HepG2 (cell line): Measurements from ENCODE around the gene NDRG3. TPM values are rescaled to one million over a fixed set of nuclear protein-coding genes. Genes with fewer than 3 reads are reported as not detected.

ENCODE experiments used
- ATAC-seq: fragments of 200-7000 bp; cut with Tn5 transposase; 3 replicates; pipeline ENCODE4 v1.9.1; 2020; ENCODE audit warnings: mild to moderate bottlenecking, moderate library complexity
- BruUV-seq: library from RNA; stranded (reverse); fragments of 400-500 nt; replicated peaks from 2 replicates; lab custom pipeline; 2021; lab: Mats Ljungman, UMichigan
- CTCF ChIA-PET: fragments of 300-600 bp; formaldehyde crosslinking; extraction: SDS; loops from one replicate; lab custom pipeline; 2021; ENCODE audit warnings: low total read pairs, inconsistent platforms, low intra/inter-chr PET ratio; lab: Yijun Ruan, JAX
- POLR2A ChIA-PET: fragments of 350-600 bp; sonication (Branson Sonifier 250); formaldehyde crosslinking; loops from one replicate; lab custom pipeline; 2020; ENCODE audit warnings: antibody characterized with exemption, inconsistent platforms; lab: Yijun Ruan, JAX
- DNase-seq: peaks from one replicate; pipeline ENCODE4 v3.0.0-alpha.2; 2015; ENCODE audit warnings: low spot score
- FAIRE-seq: peaks from 3 replicates; lab custom pipeline; 2011; peaks lifted over from hg19 to GRCh38; lab: Jason Lieb, UNC
- H2AFZ ChIP-seq: one replicate; pipeline ENCODE4 v1.6.1; 2011; ENCODE audit warnings: low read length, inconsistent platforms
- H3K27ac ChIP-seq: fragments of 300-600 bp; 3 replicates; pipeline ENCODE4 v1.8.0; 2011; ENCODE audit warnings: mixed run types, mild to moderate bottlenecking, mixed read lengths, low read length, inconsistent platforms; ENCODE audit not compliant: insufficient read depth; ENCODE audit errors: extremely low read length
- H3K27me3 ChIP-seq, 2 experiments: fragments of 200-600 bp in 1 of 2; 2 replicates in 1 of 2; 3 replicates in 1 of 2; pipeline versions ENCODE4 v1.6.0 to v1.8.0; 2011; ENCODE audit warnings: low read length in 2 of 2, mild to moderate bottlenecking in 2 of 2, moderate library complexity in 2 of 2, inconsistent platforms in 1 of 2; ENCODE audit not compliant: insufficient read depth in 2 of 2, control insufficient read depth in 1 of 2
- H3K36me3 ChIP-seq, 2 experiments: fragments of 200-600 bp in 1 of 2; replicated peaks in 1 of 2; 2 replicates in 1 of 2; 3 replicates in 1 of 2; pipeline versions ENCODE4 v1.5.1 to v1.8.0; 2011; ENCODE audit warnings: low read length in 2 of 2, inconsistent platforms in 1 of 2; ENCODE audit not compliant: insufficient read depth in 2 of 2, control insufficient read depth in 1 of 2
- H3K4me1 ChIP-seq: 2 replicates; pipeline ENCODE4 v1.5.1; 2012; ENCODE audit warnings: low read length, inconsistent platforms; ENCODE audit not compliant: insufficient read depth
- H3K4me2 ChIP-seq: 2 replicates; pipeline ENCODE4 v1.6.0; 2011; ENCODE audit warnings: low read depth, low read length, inconsistent platforms
- H3K4me3 ChIP-seq, 3 experiments: fragments of 200-600 bp in 1 of 3; sonication (generic), shearing (Covaris generic) in 1 of 3; replicated peaks in 1 of 3; 2 replicates each; pipeline ENCODE4 v1.5.1; 2011 to 2016; ENCODE audit warnings: low read length in 3 of 3, inconsistent platforms in 2 of 3, low read depth in 2 of 3, mild to moderate bottlenecking in 2 of 3, control low read depth in 1 of 3, mixed read lengths in 1 of 3; ENCODE audit not compliant: insufficient read depth in 1 of 3
- H3K79me2 ChIP-seq: one replicate; pipeline ENCODE4 v1.6.1; 2011; ENCODE audit warnings: low read length, inconsistent platforms; ENCODE audit not compliant: insufficient read depth
- H3K9ac ChIP-seq: 2 replicates; pipeline ENCODE4 v1.6.0; 2011; ENCODE audit warnings: mild to moderate bottlenecking, low read depth, low read length, inconsistent platforms; ENCODE audit not compliant: insufficient read depth
- H3K9me3 ChIP-seq: 2 replicates; pipeline ENCODE4 v1.5.1; 2012; ENCODE audit warnings: mild to moderate bottlenecking, low read length
- H4K20me1 ChIP-seq: 2 replicates; pipeline ENCODE4 v1.6.0; 2011; ENCODE audit warnings: inconsistent platforms, mild to moderate bottlenecking, low read length, moderate library complexity; ENCODE audit not compliant: insufficient read depth
- CBX2 ChIP-seq, 2 experiments: fragments of 200-600 bp in 1 of 2; sonication (generic); formaldehyde crosslinking in 1 of 2; IDR thresholded peaks; 2 replicates each; pipeline versions ENCODE4 v1.7.0 to v1.8.1; 2018 to 2022; ENCODE audit warnings: low read depth in 2 of 2, low read length in 1 of 2, mild to moderate bottlenecking in 1 of 2, missing genetic modification reagents in 1 of 2
- GABPA ChIP-seq, 2 experiments: IDR thresholded peaks; 2 replicates each; pipeline ENCODE4 v1.6.1; 2011 to 2016; ENCODE audit warnings: low read depth in 2 of 2, low read length in 1 of 2, missing biosample characterization in 1 of 2, missing genetic modification characterization in 1 of 2
- ONECUT2 ChIP-seq: sonication (generic); formaldehyde crosslinking; IDR thresholded peaks from 2 replicates; pipeline ENCODE4 v1.4.0; 2020; ENCODE audit warnings: missing genetic modification reagents
- SIN3B ChIP-seq: fragments of 150-350 bp; IDR thresholded peaks from 2 replicates; pipeline ENCODE4 v1.6.1; 2014; ENCODE audit warnings: low read length
- SIX1 ChIP-seq: sonication (generic); formaldehyde crosslinking; IDR thresholded peaks from 2 replicates; pipeline ENCODE4 v1.4.0; 2020; ENCODE audit warnings: missing genetic modification reagents, borderline replicate concordance
- SNAPC2 ChIP-seq: sonication (generic); formaldehyde crosslinking; IDR thresholded peaks from 2 replicates; pipeline ENCODE4 v1.8.1; 2022; ENCODE audit warnings: mild to moderate bottlenecking, missing genetic modification reagents
- ZC3H4 ChIP-seq: sonication (generic); formaldehyde crosslinking; IDR thresholded peaks from 2 replicates; pipeline ENCODE4 v1.4.0; 2020; ENCODE audit warnings: missing genetic modification reagents, borderline replicate concordance
- ZNF207 ChIP-seq: fragments of 450-650 bp; IDR thresholded peaks from 2 replicates; pipeline ENCODE4 v1.6.1; 2016; ENCODE audit warnings: antibody characterized with exemption, borderline replicate concordance
- ZNF251 ChIP-seq: sonication (generic); formaldehyde crosslinking; IDR thresholded peaks from 2 replicates; pipeline ENCODE4 v1.9.0; 2021; ENCODE audit warnings: mild to moderate bottlenecking, missing genetic modification reagents
- ZNF253 ChIP-seq: sonication (generic); formaldehyde crosslinking; IDR thresholded peaks from 2 replicates; pipeline ENCODE4 v1.8.0; 2022; ENCODE audit warnings: mild to moderate bottlenecking, missing genetic modification reagents, borderline replicate concordance
- ZNF468 ChIP-seq: sonication (generic); formaldehyde crosslinking; IDR thresholded peaks from 2 replicates; pipeline ENCODE4 v1.8.0; 2022; ENCODE audit warnings: mild to moderate bottlenecking, moderate library complexity, missing genetic modification reagents
- ZNF678 ChIP-seq: sonication (generic); formaldehyde crosslinking; IDR thresholded peaks from 2 replicates; pipeline ENCODE4 v1.4.0; 2020; ENCODE audit warnings: mild to moderate bottlenecking, missing genetic modification reagents
- ZNF83 ChIP-seq: sonication (generic); formaldehyde crosslinking; IDR thresholded peaks from 2 replicates; pipeline ENCODE4 v1.4.0; 2020; ENCODE audit warnings: missing genetic modification reagents, mild to moderate bottlenecking, borderline replicate concordance
- WGBS: methylation state at CpG from one replicate; pipeline ENCODE4 v1.1.6; 2017; ENCODE audit warnings: low lambda C conversion rate; 5-methylcytosine and 5-hydroxymethylcytosine counted together
- in situ Hi-C: cut with HindIII; loops from 2 replicates; pipeline ENCODE4 v1.10.0; 2017; ENCODE audit warnings: low pct_unique_long_range_greater_than_20kb; ENCODE audit not compliant: extremely low pct_ligation_motif_present
- intact Hi-C: fragments of 100-400 bp; cut with micrococcal nuclease; formaldehyde crosslinking; loops from one replicate; pipeline ENCODE4 v1.10.0; 2022; ENCODE audit not compliant: unreplicated experiment
- polyA plus RNA-seq, 8 experiments: library from polyadenylated mRNA; depleted of rRNA in 3 of 8; stranded (reverse) in 7 of 8; unstranded in 1 of 8; fragments of >200 nt; fragmentation: Illumina TruSeq in 4 of 8; extraction: Trizol in 4 of 8; gene quantifications; 2 replicates each; pipeline versions ENCODE4 v1.2.1 to v1.2.3, GENCODE V29; 2011 to 2016; ENCODE audit warnings: low read depth in 4 of 8, missing spikeins in 1 of 8, mixed read lengths in 1 of 8; ENCODE audit not compliant: insufficient read depth in 1 of 8
- total RNA-seq, 5 experiments: library from RNA; depleted of rRNA; stranded (reverse); fragments of >200 nt; fragmentation: Illumina TruSeq; extraction: Trizol; gene quantifications; 2 replicates each; pipeline ENCODE4 v1.2.3, GENCODE V29; 2016; ENCODE audit warnings: low read depth in 1 of 5
- TF ChIP-seq, protein P1 (sequence below): sonication (generic); formaldehyde crosslinking; IDR thresholded peaks from 2 replicates; pipeline ENCODE4 v1.4.0; 2020; ENCODE audit warnings: missing genetic modification reagents, borderline replicate concordance
- TF ChIP-seq, protein P2 (sequence below): sonication (generic); formaldehyde crosslinking; IDR thresholded peaks from 2 replicates; pipeline ENCODE4 v1.8.0; 2022; ENCODE audit warnings: mild to moderate bottlenecking, missing genetic modification reagents, borderline replicate concordance
- TF ChIP-seq, protein P3 (sequence below): sonication (generic); formaldehyde crosslinking; IDR thresholded peaks from 2 replicates; pipeline ENCODE4 v1.4.0; 2020; ENCODE audit warnings: mild to moderate bottlenecking, missing genetic modification reagents

NDRG3 gene
- total and polyA plus RNA-seq, 2 of the 13 experiments (the other 11 are each of a cell fraction or from before 2014, with no cell fraction given), result 36.0 to 40.5 TPM

DNA sequence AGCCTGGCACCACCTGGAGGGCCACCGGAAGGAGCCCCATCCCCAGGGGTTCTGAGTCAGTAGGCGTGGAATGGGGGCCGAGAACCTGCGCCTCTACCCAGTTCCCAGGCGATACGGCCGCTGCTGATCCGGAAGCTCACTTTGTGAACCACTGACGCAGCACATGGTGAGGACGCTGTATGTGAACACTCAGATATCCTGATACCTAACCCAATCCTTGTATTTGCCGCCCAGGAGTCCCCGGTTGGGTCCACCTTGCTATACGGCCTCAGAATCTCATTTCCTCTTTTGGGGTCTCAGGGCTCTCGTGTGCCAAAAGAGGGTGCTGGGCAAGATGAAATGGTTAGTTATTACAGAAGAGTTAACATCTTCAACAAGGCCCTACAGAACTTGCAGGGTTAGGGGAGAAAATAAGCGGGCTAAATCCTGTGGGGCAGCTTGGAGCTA is 140.9 kb downstream of the NDRG3 start:
- ChIA-PET CTCF (interaction anchor here (1.1 to 1.8 kb wide), 6 partner anchors 13 to 99 kb away, joined by 3 to 15 read pairs (median 6); no protein-coding TSS in a partner anchor), POLR2A (interaction anchor here (0.7 to 6.6 kb wide), 26 partner anchors 9 to 651 kb away, joined by 3 to 167 read pairs (median 8); partner anchors contain the start of genes DSN1, NDRG3, RBL1 and SCAND1)
- in situ Hi-C loops, result no loop called here
- H3K4me2 ChIP-seq, result peak overlapping the region; percentile 90
- DNase-seq, result no peak
- H3K36me3 ChIP-seq, result peaks cover 7 to 19% of the 10 kb centered on the region in 2 experiments
- H3K4me1 ChIP-seq, result peaks cover 27% of the 10 kb centered on the region
- no peaks in the 10 kb centered on the region for H4K20me1 ChIP-seq
- peak overlapping the region; percentile 25 to 98 (median 52) for H3K4me3 ChIP-seq
- H3K79me2 ChIP-seq, result peaks cover 28% of the 10 kb centered on the region
- no peaks in the 10 kb centered on the region; a peak in 1 of 5 replicates for H3K27me3 ChIP-seq
- H3K9me3 ChIP-seq, result no peaks in the 10 kb centered on the region
- H3K9ac ChIP-seq, result peak overlapping the region; percentile 98
- FAIRE-seq, result no peak
- TSS peak; percentile 78 for BruUV-seq
- H2AFZ ChIP-seq, result peak overlapping the region; percentile 70
- 78% methylated on average over 15 of the region's 15 CpGs for WGBS
- H3K27ac ChIP-seq, result peak overlapping the region; percentile 63
- peak; percentile 3 for ATAC-seq
- intact Hi-C loops, result loop anchor here (1.0 to 2.0 kb wide), 3 partner anchors 32 to 137 kb away; partner anchors contain the start of gene TGIF2
- TF ChIP-seq ZNF251 (0 out of 2 replicates have a peak, but pooled peaks have one; percentile 96), ZNF678 (CRISPR knock-in tag) (0 out of 2 replicates have a peak, but pooled peaks have one; percentile 63), SIX1 (CRISPR knock-in tag) (0 out of 2 replicates have a peak, but pooled peaks have one; percentile 5), ZNF83 (CRISPR knock-in tag) (0 out of 2 replicates have a peak, but pooled peaks have one; percentile 0), SIN3B (no peak), ZNF253 (CRISPR knock-in tag) (0 out of 2 replicates have a peak, but pooled peaks have one; percentile 72), ONECUT2 (CRISPR knock-in tag) (0 out of 2 replicates have a peak, but pooled peaks have one; percentile 6), ZNF207 (no peak), GABPA (IDR thresholded peaks at IDR 0.05; ENCODE audit: low read depth, low read length) (no peak), GABPA (CRISPR knock-in tag; IDR thresholded peaks at IDR 0.05; ENCODE audit: low read depth) (no peak), ZC3H4 (CRISPR knock-in tag) (peak; percentile 59; the same call in 1 of the 2 replicates), SNAPC2 (peak; percentile 63; the same call in 1 of the 2 replicates), ZNF468 (CRISPR knock-in tag) (0 out of 2 replicates have a peak, but pooled peaks have one; percentile 72), CBX2 (IDR thresholded peaks at IDR 0.05; ENCODE audit: low read depth, low read length) (no peak), CBX2 (CRISPR knock-in tag; IDR thresholded peaks at IDR 0.05; ENCODE audit: low read depth) (no peak)
- TF ChIP-seq, protein P1, sequence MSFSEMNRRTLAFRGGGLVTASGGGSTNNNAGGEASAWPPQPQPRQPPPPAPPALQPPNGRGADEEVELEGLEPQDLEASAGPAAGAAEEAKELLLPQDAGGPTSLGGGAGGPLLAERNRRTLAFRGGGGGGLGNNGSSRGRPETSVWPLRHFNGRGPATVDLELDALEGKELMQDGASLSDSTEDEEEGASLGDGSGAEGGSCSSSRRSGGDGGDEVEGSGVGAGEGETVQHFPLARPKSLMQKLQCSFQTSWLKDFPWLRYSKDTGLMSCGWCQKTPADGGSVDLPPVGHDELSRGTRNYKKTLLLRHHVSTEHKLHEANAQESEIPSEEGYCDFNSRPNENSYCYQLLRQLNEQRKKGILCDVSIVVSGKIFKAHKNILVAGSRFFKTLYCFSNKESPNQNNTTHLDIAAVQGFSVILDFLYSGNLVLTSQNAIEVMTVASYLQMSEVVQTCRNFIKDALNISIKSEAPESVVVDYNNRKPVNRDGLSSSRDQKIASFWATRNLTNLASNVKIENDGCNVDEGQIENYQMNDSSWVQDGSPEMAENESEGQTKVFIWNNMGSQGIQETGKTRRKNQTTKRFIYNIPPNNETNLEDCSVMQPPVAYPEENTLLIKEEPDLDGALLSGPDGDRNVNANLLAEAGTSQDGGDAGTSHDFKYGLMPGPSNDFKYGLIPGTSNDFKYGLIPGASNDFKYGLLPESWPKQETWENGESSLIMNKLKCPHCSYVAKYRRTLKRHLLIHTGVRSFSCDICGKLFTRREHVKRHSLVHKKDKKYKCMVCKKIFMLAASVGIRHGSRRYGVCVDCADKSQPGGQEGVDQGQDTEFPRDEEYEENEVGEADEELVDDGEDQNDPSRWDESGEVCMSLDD (CRISPR knock-in tag), result peak; percentile 48; the same call in 1 of the 2 replicates
- TF ChIP-seq, protein P2, sequence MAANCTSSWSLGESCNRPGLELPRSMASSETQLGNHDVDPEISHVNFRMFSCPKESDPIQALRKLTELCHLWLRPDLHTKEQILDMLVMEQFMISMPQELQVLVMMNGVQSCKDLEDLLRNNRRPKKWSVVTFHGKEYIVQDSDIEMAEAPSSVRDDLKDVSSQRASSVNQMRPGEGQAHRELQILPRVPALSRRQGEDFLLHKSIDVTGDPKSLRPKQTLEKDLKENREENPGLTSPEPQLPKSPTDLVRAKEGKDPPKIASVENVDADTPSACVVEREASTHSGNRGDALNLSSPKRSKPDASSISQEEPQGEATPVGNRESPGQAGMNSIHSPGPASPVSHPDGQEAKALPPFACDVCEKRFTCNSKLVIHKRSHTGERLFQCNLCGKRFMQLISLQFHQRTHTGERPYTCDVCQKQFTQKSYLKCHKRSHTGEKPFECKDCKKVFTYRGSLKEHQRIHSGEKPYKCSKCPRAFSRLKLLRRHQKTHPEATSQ, result peak; percentile 66; the same call in 1 of the 2 replicates
- TF ChIP-seq, protein P3, sequence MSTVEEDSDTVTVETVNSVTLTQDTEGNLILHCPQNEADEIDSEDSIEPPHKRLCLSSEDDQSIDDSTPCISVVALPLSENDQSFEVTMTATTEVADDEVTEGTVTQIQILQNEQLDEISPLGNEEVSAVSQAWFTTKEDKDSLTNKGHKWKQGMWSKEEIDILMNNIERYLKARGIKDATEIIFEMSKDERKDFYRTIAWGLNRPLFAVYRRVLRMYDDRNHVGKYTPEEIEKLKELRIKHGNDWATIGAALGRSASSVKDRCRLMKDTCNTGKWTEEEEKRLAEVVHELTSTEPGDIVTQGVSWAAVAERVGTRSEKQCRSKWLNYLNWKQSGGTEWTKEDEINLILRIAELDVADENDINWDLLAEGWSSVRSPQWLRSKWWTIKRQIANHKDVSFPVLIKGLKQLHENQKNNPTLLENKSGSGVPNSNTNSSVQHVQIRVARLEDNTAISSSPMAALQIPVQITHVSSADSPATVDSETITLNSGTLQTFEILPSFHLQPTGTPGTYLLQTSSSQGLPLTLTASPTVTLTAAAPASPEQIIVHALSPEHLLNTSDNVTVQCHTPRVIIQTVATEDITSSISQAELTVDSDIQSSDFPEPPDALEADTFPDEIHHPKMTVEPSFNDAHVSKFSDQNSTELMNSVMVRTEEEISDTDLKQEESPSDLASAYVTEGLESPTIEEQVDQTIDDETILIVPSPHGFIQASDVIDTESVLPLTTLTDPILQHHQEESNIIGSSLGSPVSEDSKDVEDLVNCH (CRISPR knock-in tag), result 0 out of 2 replicates have a peak, but pooled peaks have one; percentile 58
